ENCODE data around the gene HCFC2. TPM values are rescaled to one million over a fixed set of nuclear protein-coding genes. Genes with fewer than 3 reads are reported as not detected.
"Not testable (repeated sequence)": the region's sequence is repeated elsewhere in the genome, so short reads cannot be mapped to it uniquely, and the experiment has no call there.

Gene HCFC2
- polyA plus RNA-seq, 1 of the 3 experiments (the other 2 are of a cell fraction), result 5.2 TPM

DNA sequence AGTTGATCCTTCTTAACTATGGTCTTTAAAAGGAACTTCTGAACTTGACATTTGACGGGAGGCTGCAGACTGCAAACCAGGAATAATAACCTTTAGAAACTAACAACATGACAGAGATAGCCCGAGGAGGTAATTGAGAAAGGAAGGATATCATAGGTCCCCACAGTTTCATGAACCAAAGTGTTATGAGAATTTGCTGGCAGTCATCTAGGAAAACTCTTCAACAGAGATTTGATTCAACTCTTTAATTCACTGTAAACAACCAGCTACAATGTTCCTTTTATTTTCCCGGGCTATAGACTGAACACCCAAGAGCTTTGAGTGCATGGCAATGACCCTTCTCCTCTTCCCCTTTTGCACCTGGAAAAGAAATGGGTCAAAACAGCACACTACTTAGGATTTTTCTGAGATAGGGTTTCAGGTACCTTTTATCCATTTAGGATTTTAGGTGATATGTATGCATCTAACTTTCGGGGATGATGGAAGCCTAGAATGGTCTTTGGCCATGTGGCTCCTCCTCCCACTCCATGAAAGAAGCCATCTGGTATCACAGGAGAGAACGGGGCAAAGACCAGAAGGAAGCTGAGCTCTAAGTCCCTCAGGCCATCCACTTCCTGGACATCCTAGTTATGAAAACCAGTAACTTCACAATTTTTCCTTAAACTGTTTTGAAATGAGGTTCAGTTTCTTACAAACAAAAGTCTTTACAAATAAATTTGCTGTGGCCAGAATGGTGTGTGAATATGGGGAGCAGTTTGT lies 37.3 kb upstream of the HCFC2 start:
- no peak overlapping the region for H3K4me2 ChIP-seq
- H4K20me1 ChIP-seq (ENCODE audit: insufficient read depth), result no peaks in the 10 kb centered on the region
- H2AFZ ChIP-seq (ENCODE audit: low read depth), result no peak overlapping the region
- no peaks in the 10 kb centered on the region for H3F3A ChIP-seq (replicated peaks; ENCODE audit: insufficient read depth)
- H3K9me2 ChIP-seq, result no peaks in the 10 kb centered on the region
- H3K4me1 ChIP-seq (ENCODE audit: control insufficient read depth in 1 of 2, insufficient read depth in 2 of 2, low read depth in 1 of 2, low read length in 1 of 2), result no peaks in the 10 kb centered on the region
- TF ChIP-seq GABPA (IDR thresholded peaks at IDR 0.05; ENCODE audit: low read depth) (no peak), TCF12 (IDR thresholded peaks at IDR 0.05) (no peak), EP300 (IDR thresholded peaks at IDR 0.05; ENCODE audit: borderline replicate concordance in 1 of 2, low read depth in 1 of 2, low read length in 1 of 2) (no peak), NRF1 (IDR thresholded peaks at IDR 0.05; ENCODE audit: low read depth, low read length) (no peak), RFX5 (IDR thresholded peaks at IDR 0.05; ENCODE audit: low read length) (no peak), RCOR1 (IDR thresholded peaks at IDR 0.05; ENCODE audit: low read length) (no peak), CHD2 (IDR thresholded peaks at IDR 0.05; ENCODE audit: low read length, partially characterized antibody) (no peak), MXI1 (IDR thresholded peaks at IDR 0.05; ENCODE audit: low read depth, low read length) (no peak), TEAD4 (IDR thresholded peaks at IDR 0.05; ENCODE audit: borderline replicate concordance, insufficient read depth) (no peak), PBX3 (IDR thresholded peaks at IDR 0.05) (no peak), FOXJ3 (CRISPR knock-in tag; IDR thresholded peaks at IDR 0.05) (no peak), GATA2 (CRISPR knock-in tag; IDR thresholded peaks at IDR 0.05) (no peak), TAF1 (IDR thresholded peaks at IDR 0.05; ENCODE audit: borderline replicate concordance, low read depth, low read length) (no peak), RAD21 (IDR thresholded peaks at IDR 0.05; ENCODE audit: low read length) (no peak)
- TF ChIP-seq, protein P1, sequence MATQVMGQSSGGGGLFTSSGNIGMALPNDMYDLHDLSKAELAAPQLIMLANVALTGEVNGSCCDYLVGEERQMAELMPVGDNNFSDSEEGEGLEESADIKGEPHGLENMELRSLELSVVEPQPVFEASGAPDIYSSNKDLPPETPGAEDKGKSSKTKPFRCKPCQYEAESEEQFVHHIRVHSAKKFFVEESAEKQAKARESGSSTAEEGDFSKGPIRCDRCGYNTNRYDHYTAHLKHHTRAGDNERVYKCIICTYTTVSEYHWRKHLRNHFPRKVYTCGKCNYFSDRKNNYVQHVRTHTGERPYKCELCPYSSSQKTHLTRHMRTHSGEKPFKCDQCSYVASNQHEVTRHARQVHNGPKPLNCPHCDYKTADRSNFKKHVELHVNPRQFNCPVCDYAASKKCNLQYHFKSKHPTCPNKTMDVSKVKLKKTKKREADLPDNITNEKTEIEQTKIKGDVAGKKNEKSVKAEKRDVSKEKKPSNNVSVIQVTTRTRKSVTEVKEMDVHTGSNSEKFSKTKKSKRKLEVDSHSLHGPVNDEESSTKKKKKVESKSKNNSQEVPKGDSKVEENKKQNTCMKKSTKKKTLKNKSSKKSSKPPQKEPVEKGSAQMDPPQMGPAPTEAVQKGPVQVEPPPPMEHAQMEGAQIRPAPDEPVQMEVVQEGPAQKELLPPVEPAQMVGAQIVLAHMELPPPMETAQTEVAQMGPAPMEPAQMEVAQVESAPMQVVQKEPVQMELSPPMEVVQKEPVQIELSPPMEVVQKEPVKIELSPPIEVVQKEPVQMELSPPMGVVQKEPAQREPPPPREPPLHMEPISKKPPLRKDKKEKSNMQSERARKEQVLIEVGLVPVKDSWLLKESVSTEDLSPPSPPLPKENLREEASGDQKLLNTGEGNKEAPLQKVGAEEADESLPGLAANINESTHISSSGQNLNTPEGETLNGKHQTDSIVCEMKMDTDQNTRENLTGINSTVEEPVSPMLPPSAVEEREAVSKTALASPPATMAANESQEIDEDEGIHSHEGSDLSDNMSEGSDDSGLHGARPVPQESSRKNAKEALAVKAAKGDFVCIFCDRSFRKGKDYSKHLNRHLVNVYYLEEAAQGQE (IDR thresholded peaks at IDR 0.05; ENCODE audit: low read depth, low read length), result no peak
- TF ChIP-seq, protein P2, sequence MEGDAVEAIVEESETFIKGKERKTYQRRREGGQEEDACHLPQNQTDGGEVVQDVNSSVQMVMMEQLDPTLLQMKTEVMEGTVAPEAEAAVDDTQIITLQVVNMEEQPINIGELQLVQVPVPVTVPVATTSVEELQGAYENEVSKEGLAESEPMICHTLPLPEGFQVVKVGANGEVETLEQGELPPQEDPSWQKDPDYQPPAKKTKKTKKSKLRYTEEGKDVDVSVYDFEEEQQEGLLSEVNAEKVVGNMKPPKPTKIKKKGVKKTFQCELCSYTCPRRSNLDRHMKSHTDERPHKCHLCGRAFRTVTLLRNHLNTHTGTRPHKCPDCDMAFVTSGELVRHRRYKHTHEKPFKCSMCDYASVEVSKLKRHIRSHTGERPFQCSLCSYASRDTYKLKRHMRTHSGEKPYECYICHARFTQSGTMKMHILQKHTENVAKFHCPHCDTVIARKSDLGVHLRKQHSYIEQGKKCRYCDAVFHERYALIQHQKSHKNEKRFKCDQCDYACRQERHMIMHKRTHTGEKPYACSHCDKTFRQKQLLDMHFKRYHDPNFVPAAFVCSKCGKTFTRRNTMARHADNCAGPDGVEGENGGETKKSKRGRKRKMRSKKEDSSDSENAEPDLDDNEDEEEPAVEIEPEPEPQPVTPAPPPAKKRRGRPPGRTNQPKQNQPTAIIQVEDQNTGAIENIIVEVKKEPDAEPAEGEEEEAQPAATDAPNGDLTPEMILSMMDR (IDR thresholded peaks at IDR 0.05), result no peak
- TF ChIP-seq, protein P3, sequence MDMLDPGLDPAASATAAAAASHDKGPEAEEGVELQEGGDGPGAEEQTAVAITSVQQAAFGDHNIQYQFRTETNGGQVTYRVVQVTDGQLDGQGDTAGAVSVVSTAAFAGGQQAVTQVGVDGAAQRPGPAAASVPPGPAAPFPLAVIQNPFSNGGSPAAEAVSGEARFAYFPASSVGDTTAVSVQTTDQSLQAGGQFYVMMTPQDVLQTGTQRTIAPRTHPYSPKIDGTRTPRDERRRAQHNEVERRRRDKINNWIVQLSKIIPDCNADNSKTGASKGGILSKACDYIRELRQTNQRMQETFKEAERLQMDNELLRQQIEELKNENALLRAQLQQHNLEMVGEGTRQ (IDR thresholded peaks at IDR 0.05; ENCODE audit: borderline replicate concordance, low read depth, low read length), result no peak
- H3K9me3 ChIP-seq, result no peaks in the 10 kb centered on the region
- DNase-seq, result no peak
- no peaks in the 10 kb centered on the region for H3K79me2 ChIP-seq (ENCODE audit: insufficient read depth)
- POLR2A ChIA-PET, result no interaction called here
- CTCF ChIA-PET, result interaction anchor here (1.1 kb wide), 1 partner anchor 83 kb away, joined by 4 read pairs; no protein-coding TSS in a partner anchor
- no peak overlapping the region for H3K9ac ChIP-seq
- H3K36me3 ChIP-seq (replicated peaks in 1 of 2; ENCODE audit: control insufficient read depth in 1 of 2, insufficient read depth in 2 of 2, low read length in 1 of 2), result peaks cover 0 to 4% of the 10 kb centered on the region in 2 experiments
- WGBS (ENCODE audit: low lambda C conversion rate), result 68% methylated on average over 5 of the region's 5 CpGs
- H3K27me3 ChIP-seq (ENCODE audit: insufficient read depth), result no peaks in the 10 kb centered on the region
- H3K27ac ChIP-seq (ENCODE audit: low read depth in 2 of 2, low read length in 1 of 2), result no peak overlapping the region
- no peak overlapping the region for H3K4me3 ChIP-seq (ENCODE audit: low read depth in 2 of 2, low read length in 1 of 2)

DNA sequence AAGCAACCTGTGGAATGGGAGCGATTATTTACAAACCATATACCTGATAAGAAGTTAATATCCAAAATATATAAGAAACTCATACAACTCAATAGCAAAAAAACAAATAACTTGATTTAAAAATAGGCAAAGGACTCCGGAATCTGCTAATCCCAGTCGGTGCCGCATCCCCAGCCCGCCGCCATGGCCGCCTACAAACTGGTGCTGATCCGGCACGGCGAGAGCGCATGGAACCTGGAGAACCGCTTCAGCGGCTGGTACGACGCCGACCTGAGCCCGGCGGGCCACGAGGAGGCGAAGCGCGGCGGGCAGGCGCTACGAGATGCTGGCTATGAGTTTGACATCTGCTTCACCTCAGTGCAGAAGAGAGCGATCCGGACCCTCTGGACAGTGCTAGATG lies 33.7 kb upstream of the HCFC2 start:
- H3K36me3 ChIP-seq (replicated peaks in 1 of 2; ENCODE audit: control insufficient read depth in 1 of 2, insufficient read depth in 2 of 2, low read length in 1 of 2); H3K9me2 ChIP-seq; H2AFZ ChIP-seq (ENCODE audit: low read depth); H3K9ac ChIP-seq; H3K9me3 ChIP-seq; CTCF ChIA-PET; H3K27me3 ChIP-seq (ENCODE audit: insufficient read depth); H3K4me3 ChIP-seq (ENCODE audit: low read depth in 2 of 2, low read length in 1 of 2); H3F3A ChIP-seq (replicated peaks; ENCODE audit: insufficient read depth); H4K20me1 ChIP-seq (ENCODE audit: insufficient read depth); H3K79me2 ChIP-seq (ENCODE audit: insufficient read depth); H3K27ac ChIP-seq (ENCODE audit: low read depth in 2 of 2, low read length in 1 of 2); H3K4me2 ChIP-seq; POLR2A ChIA-PET; DNase-seq; H3K4me1 ChIP-seq (ENCODE audit: control insufficient read depth in 1 of 2, insufficient read depth in 2 of 2, low read depth in 1 of 2, low read length in 1 of 2): not testable (repeated sequence)
- WGBS (ENCODE audit: low lambda C conversion rate), result 90% methylated on average over 10 of the region's 27 CpGs
